Tongue (tissue), 2 donors: Measurements from ENCODE around the gene DCBLD1. TPM values are rescaled to one million over a fixed set of nuclear protein-coding genes. Genes with fewer than 3 reads are reported as not detected.
"Not testable (repeated sequence)": the region's sequence is repeated elsewhere in the genome, so short reads cannot be mapped to it uniquely, and the experiment has no call there.

Experiments used
- DNase-seq: peaks from one replicate; pipeline ENCODE4 v3.0.0-alpha.2; 2015
- total RNA-seq: library from RNA; depleted of rRNA; stranded (reverse); fragments of >200 nt; gene quantifications from one replicate; pipeline ENCODE4 v1.2.3, GENCODE V29; 2014

The DCBLD1 gene
- total RNA-seq, result 9.9 TPM

DNA sequence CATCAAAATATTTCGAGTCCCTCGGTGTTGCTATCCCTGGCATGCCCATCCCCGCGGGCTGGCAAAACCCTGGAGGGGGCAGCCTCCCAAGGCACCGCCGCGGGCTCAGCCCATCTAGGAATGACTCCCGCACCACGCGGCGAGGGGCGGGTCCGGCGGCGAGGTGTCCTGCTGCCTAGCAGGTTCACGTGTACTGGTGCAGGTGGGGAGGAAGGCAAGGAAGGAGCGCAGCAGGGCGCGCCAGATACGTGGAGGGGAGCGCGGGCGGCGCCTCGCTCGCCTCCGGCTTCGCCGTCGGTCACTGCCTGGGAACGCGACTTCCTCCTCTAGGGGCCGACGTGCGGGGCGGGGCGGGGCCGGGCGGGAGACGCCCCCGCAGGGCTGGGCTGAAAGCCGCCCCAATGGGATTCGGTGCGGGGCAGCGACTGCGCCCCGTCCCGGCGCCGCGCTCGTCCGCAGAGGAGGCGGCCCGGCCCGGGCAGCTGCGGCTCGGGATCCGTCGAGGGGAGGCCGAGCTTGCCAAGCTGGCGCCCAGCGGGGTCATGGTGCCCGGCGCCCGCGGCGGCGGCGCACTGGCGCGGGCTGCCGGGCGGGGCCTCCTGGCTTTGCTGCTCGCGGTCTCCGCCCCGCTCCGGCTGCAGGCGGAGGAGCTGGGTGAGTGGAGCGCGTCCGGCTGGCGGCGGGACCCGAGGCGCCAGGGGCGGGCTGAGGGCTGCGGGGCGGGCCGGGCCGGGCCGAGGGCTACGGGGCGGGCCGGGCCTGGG, at the start of gene DCBLD1:
Gene DCBLD1, plus strand, starts transcription at position 435 of the 764 bp plus-strand sequence. Its CDS starts 108 bp downstream, at position 543.
- peak; percentile 79 for DNase-seq

GRCh38 chr6:117440706-117441525, 41.6 kb upstream of the DCBLD1 start:
- DNase-seq, result no peak

DNA sequence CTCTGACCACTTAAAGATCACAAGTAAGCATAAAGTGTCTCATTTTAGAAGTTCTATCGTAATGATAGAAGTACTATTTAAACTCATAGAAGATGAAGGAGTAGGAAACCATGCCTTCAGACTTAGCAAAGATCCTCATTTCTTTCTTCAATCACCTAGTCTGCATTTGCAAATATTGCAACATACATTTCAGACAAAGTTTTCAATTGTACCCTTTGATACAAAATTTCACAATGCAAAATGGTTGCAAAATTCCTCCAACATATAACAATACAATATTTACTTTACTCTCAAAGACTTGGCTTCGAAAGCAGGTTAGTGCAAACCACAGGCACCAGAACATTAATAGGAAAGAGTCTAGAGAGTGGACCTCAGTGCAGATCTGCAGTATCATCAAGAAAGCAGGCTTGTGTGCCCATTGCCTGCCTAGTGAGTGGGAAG, 40.6 kb upstream of the DCBLD1 start:
- DNase-seq, result no peak

DNA sequence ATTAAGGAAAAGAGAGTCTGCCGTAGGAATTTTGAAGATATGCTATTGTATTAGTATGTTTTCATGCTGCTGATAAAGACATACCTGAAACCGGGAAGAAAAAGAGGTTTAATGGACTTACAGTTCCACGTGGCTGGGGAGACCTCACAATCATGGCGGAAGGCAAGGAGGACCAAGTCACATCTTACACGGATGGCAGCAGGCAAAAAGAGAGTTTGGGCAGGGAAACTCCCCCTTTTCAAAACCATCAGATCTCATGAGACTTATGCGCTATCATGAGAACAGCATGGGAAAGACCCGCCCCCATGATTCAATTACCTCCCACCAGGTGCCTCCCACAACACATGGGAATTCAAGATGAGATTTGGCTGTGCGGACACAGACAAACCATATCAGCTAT, 40.2 kb upstream of the DCBLD1 start:
- not testable (repeated sequence) for DNase-seq

GRCh38 chr6:117444600-117444999, 37.9 kb upstream of the DCBLD1 start:
- no peak for DNase-seq

GRCh38 chr6:117446861-117447260, 35.6 kb upstream of the DCBLD1 start:
- no peak for DNase-seq

GRCh38 chr6:117448011-117448410, 34.5 kb upstream of the DCBLD1 start:
- DNase-seq, result no peak

GRCh38 chr6:117448732-117449485, 33.6 kb upstream of the DCBLD1 start:
- peak; percentile 16 for DNase-seq

GRCh38 chr6:117449549-117450439, 32.7 kb upstream of the DCBLD1 start:
- DNase-seq, result peak; percentile 87

DNA sequence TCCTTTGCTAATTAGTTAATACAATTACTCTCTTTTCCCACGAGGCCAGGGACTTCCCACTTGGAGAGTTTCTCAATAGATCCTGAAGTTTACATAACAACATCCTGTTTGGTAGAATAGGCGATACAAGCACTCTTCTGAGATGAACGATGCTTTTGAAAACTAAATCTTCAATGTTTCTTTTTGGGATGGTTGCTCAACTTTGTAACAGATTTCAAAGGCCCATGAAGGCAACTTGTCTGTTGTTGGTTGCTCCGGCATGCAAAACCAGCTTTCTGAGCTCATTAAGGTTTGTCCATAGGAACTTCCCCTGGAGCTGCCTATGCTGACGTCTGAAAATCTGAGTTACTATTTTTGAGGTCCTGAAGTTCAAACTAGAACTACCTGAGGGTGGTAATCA, 30.8 kb upstream of the DCBLD1 start:
- DNase-seq, result no peak

DNA sequence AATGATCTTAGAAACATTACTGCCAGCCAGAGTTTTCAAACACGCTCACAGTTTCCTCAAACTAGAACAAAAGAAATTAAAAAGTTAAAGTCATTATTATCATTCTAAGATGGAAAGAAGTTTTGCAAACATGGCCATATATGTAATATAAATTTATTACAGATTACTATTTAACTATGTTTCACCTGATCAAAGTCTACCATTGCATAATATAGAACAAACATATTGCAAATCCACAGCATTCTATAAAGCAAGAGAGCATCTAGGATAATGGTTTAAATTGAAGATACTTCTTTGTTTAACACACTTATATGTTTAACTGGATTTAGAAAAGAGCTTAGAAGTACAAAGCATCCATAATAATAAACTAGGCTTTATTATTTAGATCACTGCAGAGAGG, 26.2 kb upstream of the DCBLD1 start:
- DNase-seq, result no peak

- no peak for DNase-seq
Measured at GRCh38 chr6:117456998-117457397, 25.5 kb upstream of the DCBLD1 start.

GRCh38 chr6:117459204-117459944, 23.1 kb upstream of the DCBLD1 start:
- DNase-seq, result no peak

- DNase-seq, result no peak
Measured at GRCh38 chr6:117463762-117464665, 18.5 kb upstream of the DCBLD1 start.

DNA sequence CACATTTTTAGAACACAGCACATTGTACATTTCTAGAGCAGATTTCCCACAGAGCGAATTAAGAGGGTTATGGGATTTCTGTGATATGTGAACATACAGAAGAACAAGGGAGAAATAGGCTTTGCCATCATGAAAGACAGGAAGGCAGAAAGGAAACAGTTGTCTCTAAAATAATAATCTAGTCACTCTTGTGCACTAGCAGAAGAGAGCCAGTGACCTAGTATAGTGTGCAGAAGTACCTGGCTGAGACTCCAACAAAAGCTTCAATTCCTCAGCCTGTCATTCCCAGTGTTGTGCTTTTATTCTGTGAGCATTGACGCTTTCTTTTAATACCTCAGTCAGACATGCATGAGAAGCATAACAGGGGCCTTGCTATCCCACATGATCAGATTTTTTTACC, 17.8 kb upstream of the DCBLD1 start:
- DNase-seq, result no peak

GRCh38 chr6:117465691-117466090, 16.8 kb upstream of the DCBLD1 start:
- DNase-seq, result no peak

GRCh38 chr6:117467876-117468275, 14.6 kb upstream of the DCBLD1 start:
- no peak for DNase-seq

DNA sequence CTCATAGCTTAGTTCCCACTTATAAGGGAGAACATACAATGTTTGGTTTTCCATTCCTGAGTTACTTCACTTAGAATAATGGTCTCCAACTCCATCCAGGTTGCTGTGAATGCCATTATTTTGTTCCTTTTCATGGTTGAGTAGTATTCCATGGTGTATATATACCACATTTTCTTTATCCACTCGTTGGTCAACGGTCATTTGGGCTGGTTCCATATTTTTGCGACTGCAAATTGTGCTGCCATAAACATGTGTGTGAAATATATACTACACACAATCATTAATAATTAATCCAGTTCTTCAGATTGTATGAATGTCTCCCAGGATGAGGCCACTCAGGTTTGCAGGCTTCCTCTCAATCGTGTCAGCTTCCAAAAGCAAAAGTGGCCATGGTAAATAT, 13.9 kb upstream of the DCBLD1 start:
- not testable (repeated sequence) for DNase-seq

GRCh38 chr6:117469356-117469755, 13.1 kb upstream of the DCBLD1 start:
- DNase-seq, result no peak

DNA sequence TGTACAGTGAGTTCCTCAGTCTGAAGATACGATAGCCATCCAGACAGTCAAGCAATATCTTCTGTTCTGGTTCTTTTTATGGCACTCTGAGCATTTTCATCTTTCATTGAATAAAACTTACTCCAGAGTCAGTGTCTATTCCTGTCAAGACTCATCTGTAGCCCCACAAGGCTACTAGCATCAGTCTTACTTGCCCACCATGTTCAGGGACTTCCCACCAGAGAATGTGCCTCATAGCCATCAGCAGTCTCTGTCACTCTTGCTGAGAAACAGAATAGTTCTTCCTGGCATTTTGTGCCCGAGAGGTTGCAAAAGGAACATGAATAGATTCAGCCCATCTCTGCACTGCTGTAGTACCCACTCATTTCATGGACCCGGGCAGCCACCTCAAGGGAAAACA, 12.7 kb upstream of the DCBLD1 start:
- DNase-seq, result no peak
